Activated T-cell treated with anti-CD3 and anti-CD28 coated beads, Interleukin-2, amount 50 U/mL, for 72 hours (primary cell): ENCODE results near the gene IL2RA. TPM values are rescaled to one million over a fixed set of nuclear protein-coding genes. Genes with fewer than 3 reads are reported as not detected.

Experiments used
- total RNA-seq, 2 donors: library from RNA; stranded (reverse); gene quantifications; one replicate each; pipeline ENCODE4 v1.2.3, GENCODE V29; 2022

Gene IL2RA
- total RNA-seq, 2 donors from 2014 or later, result 848 to 1,110 TPM

Other genes with a start within 250 kb of the IL2RA start
- gene GDI2, start 248.9 kb downstream of the IL2RA start, total RNA-seq, result 100 to 1,000 TPM; 275 to 309 TPM
- 1 to 10 TPM; 3.9 to 5.8 TPM for gene ANKRD16, start 172.5 kb downstream of the IL2RA start, total RNA-seq
- gene FBH1, start 172.1 kb downstream of the IL2RA start, total RNA-seq, result 10 to 100 TPM; 51.0 to 53.6 TPM
- 10 to 100 TPM; 23.7 to 30.0 TPM for gene IL15RA, start 84.8 kb downstream of the IL2RA start, total RNA-seq
- gene RBM17, start 26.7 kb upstream of the IL2RA start, total RNA-seq, result 100 to 1,000 TPM; 156 to 200 TPM
- 100 to 1,000 TPM; 120 to 153 TPM for gene PFKFB3, start 140.6 kb upstream of the IL2RA start, total RNA-seq